Fibroblast of skin of left biceps (primary cell): ENCODE measurements around the gene TMEM14C.
"Not testable (repeated sequence)": the region's sequence is repeated elsewhere in the genome, so short reads cannot be mapped to it uniquely, and the experiment has no call there.

Experiments used
- DNase-seq, 2 experiments: peaks; one replicate each; pipeline ENCODE4 v3.0.0-alpha.2; 2013; ENCODE audit warnings: low read depth in 2 of 2

TMEM14C gene

GRCh38 chr6:10720960-10721849 lies 1.7 kb upstream of the TMEM14C start:
- not testable (repeated sequence) for DNase-seq

GRCh38 chr6:10721850-10722569 lies 860 bp upstream of the TMEM14C start:
- DNase-seq, result no peak

- DNase-seq, result no peak
These were observed 375 bp upstream of the TMEM14C start for GRCh38 chr6:10722570-10722819.

GRCh38 chr6:10723567-10723881 lies 654 bp downstream of the TMEM14C start:
- DNase-seq, result no peak

GRCh38 chr6:10725044-10725443 lies 2.2 kb downstream of the TMEM14C start:
- no peak for DNase-seq

GRCh38 chr6:10725716-10726115 lies 2.8 kb downstream of the TMEM14C start:
- no peak for DNase-seq

GRCh38 chr6:10730254-10730653 lies 7.4 kb downstream of the TMEM14C start:
- no peak for DNase-seq

- no peak for DNase-seq
These were observed 10.4 kb downstream of the TMEM14C start for GRCh38 chr6:10733151-10733715.

GRCh38 chr6:10733863-10734262 lies 11.0 kb downstream of the TMEM14C start:
- DNase-seq, result no peak

- no peak for DNase-seq
These were observed 13.9 kb downstream of the TMEM14C start for GRCh38 chr6:10736731-10737130.

- DNase-seq, result no peak
These were observed 17.2 kb downstream of the TMEM14C start for GRCh38 chr6:10740061-10740460.

- DNase-seq, result not testable (repeated sequence)
These were observed 18.8 kb downstream of the TMEM14C start for GRCh38 chr6:10741643-10742042.

GRCh38 chr6:10742251-10742650 lies 19.4 kb downstream of the TMEM14C start:
- DNase-seq, result no peak

GRCh38 chr6:10743515-10743914 lies 20.6 kb downstream of the TMEM14C start:
- no peak for DNase-seq

- no peak for DNase-seq
These were observed 22.2 kb downstream of the TMEM14C start for GRCh38 chr6:10745116-10745515.

GRCh38 chr6:10746915-10747250 lies 24.0 kb downstream of the TMEM14C start:
- DNase-seq, result no peak

- DNase-seq, result peak; percentile 86 to 88
These were observed 24.5 kb downstream of the TMEM14C start, which contains the start of gene TMEM14B for GRCh38 chr6:10747251-10747972. Gene TMEM14B (plus strand): TSS chr6:10747805. CDS start chr6:10749246, 1,441 bp downstream.

GRCh38 chr6:10749734-10750133 lies 26.9 kb downstream of the TMEM14C start:
- DNase-seq, result no peak

GRCh38 chr6:10750568-10750967 lies 27.7 kb downstream of the TMEM14C start:
- DNase-seq, result not testable (repeated sequence)

- DNase-seq, result not testable (repeated sequence)
These were observed 28.9 kb downstream of the TMEM14C start for GRCh38 chr6:10751757-10752156.

GRCh38 chr6:10756085-10756484 lies 33.2 kb downstream of the TMEM14C start:
- DNase-seq, result no peak

- DNase-seq, result peak; percentile 81 to 83
These were observed 36.5 kb downstream of the TMEM14C start for GRCh38 chr6:10759312-10759839.
